Ovary (tissue), 3 donors: ENCODE results near the gene PCSK2.

Experiments
- CTCF ChIP-seq, 3 donors: fragments of 450-650 bp in 2 of 3; fragments of 200-600 bp in 1 of 3; IDR thresholded peaks; one replicate each; pipeline versions ENCODE4 v1.5.1 to v1.8.0; 2016 to 2022; ENCODE audit warnings: antibody characterized with exemption in 3 of 3, mild to moderate bottlenecking in 1 of 3
- POLR2A ChIP-seq: fragments of 450-650 bp; IDR thresholded peaks from one replicate; pipeline ENCODE4 v1.6.1; 2017; ENCODE audit warnings: antibody characterized with exemption, mild to moderate bottlenecking, moderate library complexity
- donor health status: DM: no; HTN: no; CAD: no.

GRCh38 chr20:17518339-17519052, 291.7 kb downstream of the PCSK2 start:
- TF ChIP-seq CTCF (IDR thresholded peaks at IDR 0.05) = no peak
- no peak for TF ChIP-seq POLR2A
